Measurements from ENCODE around the gene MACROD2.

DNA sequence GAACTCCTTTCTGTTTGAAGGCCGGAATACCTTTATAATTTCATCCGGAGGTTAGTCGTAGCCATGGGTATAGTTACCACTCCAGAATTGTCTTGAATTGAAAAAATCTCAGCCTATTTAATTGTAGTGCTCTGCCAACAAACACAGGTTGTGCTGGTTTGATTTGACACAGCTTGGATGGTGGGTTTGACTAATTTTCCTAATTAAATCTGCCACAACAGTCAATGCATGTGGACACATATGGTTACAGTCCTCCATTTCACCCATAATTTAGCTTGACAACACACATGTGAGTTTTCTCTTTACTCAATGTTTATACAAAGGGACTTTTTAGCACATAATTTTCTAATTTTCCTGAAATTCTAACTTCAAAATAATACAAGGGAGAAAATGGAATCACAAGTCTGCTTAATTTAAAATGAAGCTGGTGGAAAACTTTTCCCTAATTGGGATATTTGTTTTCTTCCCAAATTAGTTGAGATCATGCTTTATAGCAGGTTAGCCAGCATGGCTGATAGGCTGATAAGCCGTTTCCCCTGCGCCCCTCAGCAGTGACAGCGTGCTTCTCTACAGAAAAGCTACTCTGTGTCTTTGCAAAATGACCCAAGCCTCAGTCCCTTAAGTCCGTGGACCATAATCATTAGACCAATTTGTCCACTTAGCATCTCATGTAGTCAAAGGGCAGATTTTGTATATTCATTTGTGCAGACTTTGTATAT lies 805.5 kb downstream of the MACROD2 start:
- TF ChIP-seq, protein P1, sequence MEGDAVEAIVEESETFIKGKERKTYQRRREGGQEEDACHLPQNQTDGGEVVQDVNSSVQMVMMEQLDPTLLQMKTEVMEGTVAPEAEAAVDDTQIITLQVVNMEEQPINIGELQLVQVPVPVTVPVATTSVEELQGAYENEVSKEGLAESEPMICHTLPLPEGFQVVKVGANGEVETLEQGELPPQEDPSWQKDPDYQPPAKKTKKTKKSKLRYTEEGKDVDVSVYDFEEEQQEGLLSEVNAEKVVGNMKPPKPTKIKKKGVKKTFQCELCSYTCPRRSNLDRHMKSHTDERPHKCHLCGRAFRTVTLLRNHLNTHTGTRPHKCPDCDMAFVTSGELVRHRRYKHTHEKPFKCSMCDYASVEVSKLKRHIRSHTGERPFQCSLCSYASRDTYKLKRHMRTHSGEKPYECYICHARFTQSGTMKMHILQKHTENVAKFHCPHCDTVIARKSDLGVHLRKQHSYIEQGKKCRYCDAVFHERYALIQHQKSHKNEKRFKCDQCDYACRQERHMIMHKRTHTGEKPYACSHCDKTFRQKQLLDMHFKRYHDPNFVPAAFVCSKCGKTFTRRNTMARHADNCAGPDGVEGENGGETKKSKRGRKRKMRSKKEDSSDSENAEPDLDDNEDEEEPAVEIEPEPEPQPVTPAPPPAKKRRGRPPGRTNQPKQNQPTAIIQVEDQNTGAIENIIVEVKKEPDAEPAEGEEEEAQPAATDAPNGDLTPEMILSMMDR (IDR thresholded peaks at IDR 0.05) = no peak
- TF ChIP-seq POLR2A (IDR thresholded peaks at IDR 0.05) = no peak
